Stimulated activated CD4-positive, alpha-beta T cell treated with anti-CD3 and anti-CD28 coated beads, TNF-alpha, amount 100 ng/mL, for 24 hours (primary cell): ENCODE data around the gene HNRNPM.
A peak's percentile ranks its signal among the peaks of the same experiment; 100 is the strongest.
"Not testable (repeated sequence)": the region's sequence is repeated elsewhere in the genome, so short reads cannot be mapped to it uniquely, and the experiment has no call there.

ENCODE experiments used
- DNase-seq, 3 experiments: peaks; one replicate each; pipeline ENCODE4 v3.0.0-alpha.2; 2020; ENCODE audit warnings: low read depth in 3 of 3

HNRNPM gene

GRCh38 chr19:8425331-8425730 is 19.4 kb upstream of the HNRNPM start:
- DNase-seq, result not testable (repeated sequence)

- DNase-seq, result no peak
Measured at GRCh38 chr19:8426283-8426682, 18.5 kb upstream of the HNRNPM start.

GRCh38 chr19:8429044-8429443 is 15.7 kb upstream of the HNRNPM start:
- DNase-seq, result no peak

- no peak for DNase-seq
Measured at GRCh38 chr19:8429826-8430225, 14.9 kb upstream of the HNRNPM start.

GRCh38 chr19:8430650-8431049 is 14.1 kb upstream of the HNRNPM start:
- no peak for DNase-seq

- DNase-seq, result no peak
Measured at GRCh38 chr19:8438236-8438635, 6.5 kb upstream of the HNRNPM start.

GRCh38 chr19:8441725-8442544 is 2.8 kb upstream of the HNRNPM start:
- no peak for DNase-seq

GRCh38 chr19:8444140-8444676 is 567 bp upstream of the HNRNPM start:
- not testable (repeated sequence) for DNase-seq

GRCh38 chr19:8445488-8446001 is 770 bp downstream of the HNRNPM start:
- DNase-seq, result peak in 2 of 3 experiments; percentile 14 to 51

GRCh38 chr19:8446061-8446709 is 1.4 kb downstream of the HNRNPM start:
- no peak for DNase-seq

- DNase-seq, result no peak
Measured at GRCh38 chr19:8449830-8450229, 5.1 kb downstream of the HNRNPM start.

GRCh38 chr19:8451377-8451776 is 6.6 kb downstream of the HNRNPM start:
- no peak for DNase-seq

GRCh38 chr19:8451885-8452284 is 7.1 kb downstream of the HNRNPM start:
- no peak for DNase-seq

GRCh38 chr19:8452446-8453123 is 7.8 kb downstream of the HNRNPM start:
- DNase-seq, result no peak

GRCh38 chr19:8453616-8454015 is 8.8 kb downstream of the HNRNPM start:
- no peak for DNase-seq

- DNase-seq, result no peak
Measured at GRCh38 chr19:8454218-8454617, 9.4 kb downstream of the HNRNPM start.

- no peak for DNase-seq
Measured at GRCh38 chr19:8455018-8455417, 10.2 kb downstream of the HNRNPM start.

- DNase-seq, result no peak
Measured at GRCh38 chr19:8456064-8456463, 11.3 kb downstream of the HNRNPM start.

GRCh38 chr19:8457209-8457608 is 12.4 kb downstream of the HNRNPM start:
- DNase-seq, result no peak

- no peak for DNase-seq
Measured at GRCh38 chr19:8457827-8458226, 13.1 kb downstream of the HNRNPM start.

GRCh38 chr19:8458380-8458779 is 13.6 kb downstream of the HNRNPM start:
- no peak for DNase-seq

GRCh38 chr19:8459095-8459494 is 14.3 kb downstream of the HNRNPM start:
- no peak for DNase-seq
